Left ventricle myocardium inferior (tissue), 1 donor: ENCODE data around the gene EPHA3. TPM values are rescaled to one million over a fixed set of nuclear protein-coding genes. Genes with fewer than 3 reads are reported as not detected.

Experiments used
- DNase-seq: peaks from one replicate; pipeline ENCODE4 v3.0.0-alpha.2; 2020
- H3K27ac ChIP-seq: fragments of 200-600 bp; replicated peaks from 2 replicates; pipeline ENCODE4 v1.8.0; 2021
- H3K27me3 ChIP-seq: fragments of 200-600 bp; 2 replicates; pipeline ENCODE4 v1.8.0; 2021; ENCODE audit warnings: low read depth
- H3K36me3 ChIP-seq: fragments of 200-600 bp; 2 replicates; pipeline ENCODE4 v1.8.0; 2021
- H3K4me1 ChIP-seq: fragments of 200-600 bp; 2 replicates; pipeline ENCODE4 v1.8.0; 2021
- H3K4me3 ChIP-seq: fragments of 200-600 bp; 2 replicates; pipeline ENCODE4 v1.8.0; 2021; ENCODE audit warnings: mild to moderate bottlenecking, moderate library complexity
- H3K9me3 ChIP-seq: fragments of 200-600 bp; replicated peaks from 2 replicates; pipeline ENCODE4 v1.8.0; 2021
- intact Hi-C: fragments of 100-400 bp; cut with micrococcal nuclease; formaldehyde crosslinking; loops from one replicate; pipeline ENCODE4 v1.11.0; 2022
- total RNA-seq: library from RNA; stranded (reverse); fragmentation: NEBNext Ultra II Directional; extraction: Animal tissue kit (Norgen Biotek cat#: 25700); gene quantifications from one replicate; pipeline ENCODE4 v1.2.1, GENCODE V29; 2021
- TF ChIP-seq, protein P1 (sequence below): fragments of 200-600 bp; IDR thresholded peaks from 2 replicates; pipeline ENCODE4 v1.8.0; 2021; ENCODE audit warnings: antibody characterized with exemption, mild to moderate bottlenecking, borderline replicate concordance
- donor health status: DM: no; HTN: yes; CAD: no; lungs with severe emphysema.

EPHA3 gene
- total RNA-seq, 1 donor from 2014 or later, result 3.5 TPM

DNA sequence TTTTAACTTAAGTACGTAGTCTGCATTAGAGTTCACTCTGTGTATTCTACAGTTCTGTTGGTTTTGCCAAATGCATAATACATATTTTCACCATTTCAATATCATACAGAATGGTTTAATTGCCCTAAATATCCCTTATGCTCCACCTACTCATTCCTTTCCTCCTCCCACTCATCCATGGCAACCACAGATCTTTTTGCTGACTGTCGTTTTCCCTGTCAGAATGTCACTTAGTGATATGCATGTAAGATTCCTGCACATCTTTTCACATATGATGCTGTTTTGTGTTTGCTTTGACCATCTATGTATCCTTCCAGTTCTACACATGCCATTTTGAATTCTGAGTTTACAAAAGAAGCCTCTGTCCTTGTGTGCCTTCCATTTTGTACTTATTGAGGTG lies 36.7 kb downstream of the EPHA3 start:
- H3K9me3 ChIP-seq, result no peaks in the 10 kb centered on the region
- TF ChIP-seq, protein P1, sequence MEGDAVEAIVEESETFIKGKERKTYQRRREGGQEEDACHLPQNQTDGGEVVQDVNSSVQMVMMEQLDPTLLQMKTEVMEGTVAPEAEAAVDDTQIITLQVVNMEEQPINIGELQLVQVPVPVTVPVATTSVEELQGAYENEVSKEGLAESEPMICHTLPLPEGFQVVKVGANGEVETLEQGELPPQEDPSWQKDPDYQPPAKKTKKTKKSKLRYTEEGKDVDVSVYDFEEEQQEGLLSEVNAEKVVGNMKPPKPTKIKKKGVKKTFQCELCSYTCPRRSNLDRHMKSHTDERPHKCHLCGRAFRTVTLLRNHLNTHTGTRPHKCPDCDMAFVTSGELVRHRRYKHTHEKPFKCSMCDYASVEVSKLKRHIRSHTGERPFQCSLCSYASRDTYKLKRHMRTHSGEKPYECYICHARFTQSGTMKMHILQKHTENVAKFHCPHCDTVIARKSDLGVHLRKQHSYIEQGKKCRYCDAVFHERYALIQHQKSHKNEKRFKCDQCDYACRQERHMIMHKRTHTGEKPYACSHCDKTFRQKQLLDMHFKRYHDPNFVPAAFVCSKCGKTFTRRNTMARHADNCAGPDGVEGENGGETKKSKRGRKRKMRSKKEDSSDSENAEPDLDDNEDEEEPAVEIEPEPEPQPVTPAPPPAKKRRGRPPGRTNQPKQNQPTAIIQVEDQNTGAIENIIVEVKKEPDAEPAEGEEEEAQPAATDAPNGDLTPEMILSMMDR, result no peak
- no peak overlapping the region for H3K4me3 ChIP-seq
- H3K27ac ChIP-seq, result no peak overlapping the region
- intact Hi-C loops, result no loop called here
- H3K4me1 ChIP-seq, result no peaks in the 10 kb centered on the region
- H3K27me3 ChIP-seq, result no peaks in the 10 kb centered on the region
- H3K36me3 ChIP-seq, result no peaks in the 10 kb centered on the region
- no peak for DNase-seq

DNA sequence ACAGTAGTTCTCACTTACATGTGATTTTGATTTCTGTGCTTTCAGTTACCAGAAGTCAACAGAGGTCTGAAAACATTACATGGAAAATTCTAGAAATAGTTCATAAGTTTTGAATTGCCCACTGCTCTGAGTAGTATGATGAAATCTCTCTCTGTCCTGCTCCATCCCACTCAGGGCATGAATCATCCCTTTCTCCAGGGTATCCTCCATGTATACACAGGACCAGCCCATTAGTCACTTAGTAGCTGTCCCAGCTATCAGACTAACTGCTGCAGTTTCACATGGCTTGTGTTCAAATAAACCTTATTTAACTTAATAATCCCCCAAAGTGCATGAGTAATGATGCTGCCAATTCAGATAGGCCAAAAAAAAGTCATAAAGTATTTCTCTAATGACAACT lies 38.6 kb downstream of the EPHA3 start:
- Histone ChIP-seq H3K27me3 (no peaks in the 10 kb centered on the region), H3K4me1 (no peaks in the 10 kb centered on the region), H3K9me3 (no peaks in the 10 kb centered on the region), H3K36me3 (no peaks in the 10 kb centered on the region), H3K4me3 (no peak overlapping the region), H3K27ac (no peak overlapping the region)
- TF ChIP-seq, protein P1, result no peak
- no peak for DNase-seq
- intact Hi-C loops, result no loop called here

DNA sequence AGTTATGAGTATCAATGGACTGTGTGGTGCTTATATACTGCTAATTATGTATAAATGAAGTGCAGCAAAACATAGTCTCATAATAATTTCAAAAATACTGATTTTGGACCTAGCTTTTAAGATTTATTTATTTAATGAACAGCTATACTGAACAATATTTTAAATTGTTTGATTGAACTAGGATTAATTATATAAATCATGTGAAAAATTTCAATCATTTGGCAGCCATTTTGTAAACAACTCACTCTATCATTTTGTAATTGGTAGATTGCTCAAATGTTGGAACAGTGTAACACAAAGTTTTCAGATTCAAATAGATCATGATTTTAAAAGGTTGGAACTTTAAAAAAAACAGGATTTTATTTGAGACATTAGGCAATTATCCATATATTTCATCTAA lies 47.0 kb downstream of the EPHA3 start:
- TF ChIP-seq, protein P1, result no peak
- intact Hi-C loops, result no loop called here
- Histone ChIP-seq H3K4me1 (no peaks in the 10 kb centered on the region), H3K4me3 (no peak overlapping the region), H3K9me3 (no peaks in the 10 kb centered on the region), H3K27me3 (no peaks in the 10 kb centered on the region), H3K36me3 (no peaks in the 10 kb centered on the region), H3K27ac (no peak overlapping the region)
- DNase-seq, result no peak

DNA sequence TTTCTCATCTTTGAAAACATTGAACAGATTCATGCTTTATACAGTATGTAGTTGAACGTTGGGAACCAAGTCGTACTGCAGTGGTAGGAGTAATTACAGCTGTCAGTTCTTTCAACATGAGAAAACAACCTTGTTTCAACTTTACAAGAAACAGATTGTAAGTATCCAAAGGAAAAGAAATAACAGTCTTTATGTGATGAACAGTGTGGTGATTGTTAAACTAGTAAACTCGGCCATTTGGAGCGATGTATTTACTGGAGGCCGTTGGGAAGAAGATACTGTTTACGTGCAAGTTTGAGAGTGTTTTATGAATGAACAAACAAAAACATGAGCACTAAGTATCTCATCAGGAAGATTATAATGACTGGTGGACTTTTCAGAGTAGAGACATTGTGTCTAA lies 48.4 kb downstream of the EPHA3 start:
- TF ChIP-seq, protein P1, result no peak
- Histone ChIP-seq H3K4me3 (peak overlapping the region; percentile 22), H3K9me3 (no peaks in the 10 kb centered on the region), H3K36me3 (no peaks in the 10 kb centered on the region), H3K4me1 (no peaks in the 10 kb centered on the region), H3K27ac (peak overlapping the region; percentile 72), H3K27me3 (no peaks in the 10 kb centered on the region)
- no peak for DNase-seq
- intact Hi-C loops, result no loop called here

DNA sequence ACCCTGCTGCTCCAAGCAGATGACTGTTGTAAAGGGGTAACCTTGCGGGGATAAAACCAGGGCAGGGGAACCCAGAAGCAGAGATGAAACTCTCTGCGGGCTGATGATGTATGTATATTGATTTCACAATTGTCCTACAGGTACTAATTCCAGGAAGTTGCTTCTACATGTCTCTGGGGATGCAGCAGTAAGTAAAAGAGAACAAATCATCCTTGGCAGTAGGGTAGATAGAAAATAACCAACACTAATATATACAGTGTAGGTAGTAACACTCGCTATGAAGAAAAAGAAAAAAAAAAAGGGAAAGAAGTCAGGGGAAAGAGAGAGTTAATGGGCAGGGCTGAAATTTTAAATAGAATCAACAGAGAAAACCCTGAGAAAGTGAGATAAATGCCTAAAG lies 50.2 kb downstream of the EPHA3 start:
- no peak overlapping the region for H3K4me3 ChIP-seq
- no peaks in the 10 kb centered on the region for H3K36me3 ChIP-seq
- no peak for DNase-seq
- no peak overlapping the region for H3K27ac ChIP-seq
- no peaks in the 10 kb centered on the region for H3K4me1 ChIP-seq
- intact Hi-C loops, result no loop called here
- TF ChIP-seq, protein P1, result no peak
- no peaks in the 10 kb centered on the region for H3K27me3 ChIP-seq
- no peaks in the 10 kb centered on the region for H3K9me3 ChIP-seq

DNA sequence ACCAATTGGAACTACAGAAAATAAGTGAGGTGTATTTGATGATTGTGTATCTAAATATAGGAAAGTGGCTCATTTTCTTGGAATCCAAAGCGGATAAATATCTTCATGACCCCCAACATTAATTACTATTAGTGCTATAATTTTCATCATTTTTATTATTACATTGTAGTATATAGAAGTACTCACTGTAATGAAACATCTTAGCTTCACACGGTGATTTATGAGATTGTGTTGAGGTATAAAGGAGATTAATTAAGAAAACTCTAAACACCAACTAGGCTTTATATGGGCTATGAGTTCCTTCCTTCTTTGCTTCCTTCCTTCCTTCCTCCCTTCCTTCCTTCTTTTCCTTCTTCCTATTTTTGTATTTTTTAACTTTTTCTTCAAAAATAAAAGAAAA lies 52.2 kb downstream of the EPHA3 start:
- Histone ChIP-seq H3K36me3 (no peaks in the 10 kb centered on the region), H3K4me1 (no peaks in the 10 kb centered on the region), H3K4me3 (no peak overlapping the region), H3K9me3 (no peaks in the 10 kb centered on the region), H3K27ac (no peak overlapping the region), H3K27me3 (no peaks in the 10 kb centered on the region)
- intact Hi-C loops, result no loop called here
- no peak for DNase-seq
- TF ChIP-seq, protein P1, result no peak
